HFF-Myc (cell line): ENCODE data around the gene CCDC61.

ENCODE experiments used
- DNase-seq: peaks from one replicate; pipeline ENCODE4 v3.0.0-alpha.2; 2011; ENCODE audit warnings: low read depth; ENCODE audit errors: extremely low read depth
- H3K4me3 ChIP-seq: replicated peaks from 2 replicates; pipeline ENCODE4 v1.5.1; 2011; ENCODE audit warnings: low read depth, mild to moderate bottlenecking, control low read depth, low read length
- CTCF ChIP-seq: IDR thresholded peaks from 2 replicates; pipeline ENCODE4 v1.5.1; 2012; ENCODE audit warnings: mild to moderate bottlenecking, low read depth, low read length, control low read depth; ENCODE audit errors: missing control alignments

CCDC61 gene

GRCh38 chr19:46036744-46037128, 41.5 kb downstream of the CCDC61 start:
- no peak for DNase-seq
- H3K4me3 ChIP-seq = no peak overlapping the region
- no peak for TF ChIP-seq CTCF

GRCh38 chr19:46040125-46040524, 44.9 kb downstream of the CCDC61 start:
- no peak for DNase-seq
- no peak overlapping the region for H3K4me3 ChIP-seq
- no peak for TF ChIP-seq CTCF

- no peak for TF ChIP-seq CTCF
- H3K4me3 ChIP-seq = no peak within 1 kb of the TSS
- no peak for DNase-seq
These were observed 45.8 kb downstream of the CCDC61 start, which contains the start of gene IGFL4 for GRCh38 chr19:46040952-46041500. Gene IGFL4, minus strand, starts transcription at chr19:46041002. Its CDS starts 40 bp downstream, at chr19:46040962.

DNA sequence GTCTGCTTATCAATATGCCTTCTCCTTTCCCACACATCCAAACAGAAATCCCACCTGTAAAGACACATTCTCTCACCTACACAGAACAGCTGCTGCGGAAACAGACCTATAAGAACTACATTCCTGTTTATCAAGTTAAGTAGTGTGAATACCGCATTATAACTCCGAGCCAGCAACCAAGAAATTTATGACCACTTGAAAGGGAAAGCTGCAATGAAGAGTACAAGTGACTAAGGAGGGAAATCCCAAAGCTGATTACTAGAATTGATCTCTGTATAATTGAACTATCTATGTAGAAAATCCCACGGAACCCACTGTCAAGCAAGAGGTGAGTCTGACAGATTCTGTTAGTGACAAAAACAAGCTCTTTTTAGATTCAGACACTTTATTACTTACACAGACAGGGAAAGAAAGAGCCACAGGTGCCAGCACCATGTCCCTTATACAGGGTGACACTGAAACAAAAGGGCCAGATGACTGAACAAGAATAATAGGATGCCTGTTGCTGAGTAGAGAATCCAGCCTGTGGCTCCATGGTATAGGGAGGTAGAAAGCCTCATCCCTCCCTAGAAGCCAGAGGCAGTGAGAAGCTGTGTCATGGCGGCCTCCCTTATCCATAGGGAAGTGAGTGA, 47.1 kb downstream of the CCDC61 start:
- TF ChIP-seq CTCF = no peak
- no peak overlapping the region for H3K4me3 ChIP-seq
- DNase-seq = no peak

- TF ChIP-seq CTCF = no peak
- H3K4me3 ChIP-seq = no peak overlapping the region
- no peak for DNase-seq
These were observed 48.3 kb downstream of the CCDC61 start for GRCh38 chr19:46043519-46043918.

GRCh38 chr19:46049597-46049996, 54.3 kb downstream of the CCDC61 start:
- H3K4me3 ChIP-seq = no peak overlapping the region
- no peak for TF ChIP-seq CTCF
- DNase-seq = no peak

DNA sequence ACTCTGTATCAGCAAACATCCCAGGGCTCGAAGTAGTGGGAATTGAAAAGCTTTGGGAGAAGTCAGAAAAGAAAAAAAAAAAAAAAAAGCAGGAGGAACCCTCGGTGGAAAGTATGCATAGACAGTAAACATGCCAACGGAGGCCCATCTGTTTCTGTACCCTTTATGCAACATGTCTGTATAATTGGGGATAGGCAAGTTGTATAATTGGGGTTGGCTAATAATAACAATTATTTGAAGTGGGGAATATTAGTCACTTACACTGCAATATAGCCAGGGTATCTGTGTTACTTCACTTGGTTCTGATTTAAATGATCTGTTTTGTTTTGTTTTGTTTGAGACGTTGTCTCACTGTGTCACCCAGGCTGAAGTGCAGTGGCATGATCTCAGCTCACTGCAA, 57.6 kb downstream of the CCDC61 start:
- no peak overlapping the region for H3K4me3 ChIP-seq
- TF ChIP-seq CTCF = no peak
- no peak for DNase-seq
